Gastrocnemius medialis (tissue), 4 donors: ENCODE measurements around the gene HOXB6. TPM values are rescaled to one million over a fixed set of nuclear protein-coding genes. Genes with fewer than 3 reads are reported as not detected.

Experiments used
- ATAC-seq, 2 donors: fragments of 150-250 bp; one replicate each; pipeline ENCODE4 v1.9.1; 2016
- DNase-seq, 2 donors: peaks; one replicate each; pipeline ENCODE4 v3.0.0-alpha.2; 2019
- H3K27ac ChIP-seq, 4 donors: fragments of 200-600 bp; sonication (generic); 1 replicate in 1 of 4; 2 replicates in 3 of 4; pipeline ENCODE4 v1.5.1; 2016 to 2018; ENCODE audit warnings: mild to moderate bottlenecking in 2 of 4, moderate library complexity in 1 of 4
- H3K27me3 ChIP-seq, 3 donors: fragments of 200-600 bp; sonication (generic) in 2 of 3; 1 replicate in 1 of 3; 2 replicates in 2 of 3; pipeline versions ENCODE4 v1.5.1 to v1.6.0; 2016 to 2019; ENCODE audit warnings: mild to moderate bottlenecking in 1 of 3, moderate library complexity in 1 of 3
- H3K36me3 ChIP-seq, 2 donors: fragments of 200-600 bp; sonication (generic) in 1 of 2; one replicate each; pipeline ENCODE4 v1.5.1; 2017 to 2018
- H3K4me1 ChIP-seq, 2 donors: fragments of 200-600 bp; sonication (generic) in 1 of 2; one replicate each; pipeline ENCODE4 v1.5.1; 2016 to 2017; ENCODE audit warnings: mild to moderate bottlenecking in 2 of 2
- H3K4me3 ChIP-seq, 4 donors: fragments of 200-600 bp; sonication (generic) in 3 of 4; 1 replicate in 1 of 4; 2 replicates in 3 of 4; pipeline ENCODE4 v1.5.1; 2016 to 2019; ENCODE audit warnings: mild to moderate bottlenecking in 2 of 4
- H3K9me3 ChIP-seq, 3 donors: fragments of 200-600 bp; sonication (generic) in 2 of 3; 1 replicate in 1 of 3; 2 replicates in 2 of 3; pipeline ENCODE4 v1.5.1; 2016 to 2019
- CTCF ChIP-seq, 5 experiments: fragments of 450-650 bp in 3 of 5; fragments of 200-600 bp in 2 of 5; sonication (generic) in 2 of 5; IDR thresholded peaks in 4 of 5; conservative IDR thresholded peaks in 1 of 5; 1 replicate in 4 of 5; 2 replicates in 1 of 5; pipeline ENCODE4 v1.5.1; 2016 to 2019; ENCODE audit warnings: antibody characterized with exemption in 5 of 5, mild to moderate bottlenecking in 3 of 5, moderate library complexity in 3 of 5
- POLR2A ChIP-seq, 2 donors: fragments of 450-650 bp; IDR thresholded peaks; one replicate each; pipeline ENCODE4 v1.6.1; 2017; ENCODE audit warnings: antibody characterized with exemption in 2 of 2, mild to moderate bottlenecking in 2 of 2, moderate library complexity in 2 of 2
- in situ Hi-C, 4 donors: fragments of 200-750 bp; cut with MboI; loops; one replicate each; pipeline versions ENCODE4 v1.15.0 to v1.8.0; 2017; ENCODE audit warnings: low sequenced_read_pairs in 4 of 4
- intact Hi-C: fragments of 100-400 bp; cut with DNase I; formaldehyde crosslinking; loops from one replicate; pipeline ENCODE4 v1.15.1; 2023; ENCODE audit warnings: low total_unique reads
- total RNA-seq, 4 donors: library from RNA; depleted of rRNA; stranded (reverse); fragments of >200 nt; gene quantifications; one replicate each; pipeline versions ENCODE4 v1.1.0 to v1.2.3, GENCODE V29; 2016

HOXB6 gene
- total RNA-seq, 4 donors from 2014 or later = 0.55 to 3.0 (median 1.3) TPM

GRCh38 chr17:48564188-48565021 is 40.4 kb downstream of the HOXB6 start:
- H3K27me3 ChIP-seq = peaks cover 14 to 21% (median 15%) of the 10 kb centered on the region in 3 donors
- in situ Hi-C loops (no loop called here), intact Hi-C loops (no loop called here)
- DNase-seq (no peak), ATAC-seq (peak in 1 of 2 donors; percentile 39)
- H3K4me3 ChIP-seq = peak overlapping the region; percentile 53 to 62 (median 56)
- H3K27ac ChIP-seq = peak overlapping the region; percentile 4 to 67 (median 62)
- TF ChIP-seq CTCF (IDR thresholded peaks at IDR 0.05 in 4 of 5, conservative IDR thresholded peaks at IDR 0.05 in 1 of 5) (no peak), POLR2A (IDR thresholded peaks at IDR 0.05) (no peak)
- H3K36me3 ChIP-seq = no peaks in the 10 kb centered on the region
- H3K9me3 ChIP-seq = no peaks in the 10 kb centered on the region
- H3K4me1 ChIP-seq = no peaks in the 10 kb centered on the region

- TF ChIP-seq POLR2A (IDR thresholded peaks at IDR 0.05) (no peak), CTCF (IDR thresholded peaks at IDR 0.05 in 4 of 5, conservative IDR thresholded peaks at IDR 0.05 in 1 of 5) (no peak)
- intact Hi-C loops = no loop called here
- no peak for ATAC-seq
- H3K27ac ChIP-seq = peak overlapping the region in 1 of 4 donors; percentile 64
- in situ Hi-C loops = no loop called here
- H3K9me3 ChIP-seq = no peaks in the 10 kb centered on the region
- H3K36me3 ChIP-seq = no peaks in the 10 kb centered on the region
- H3K27me3 ChIP-seq = peaks cover 13 to 19% (median 13%) of the 10 kb centered on the region in 3 donors
- H3K4me3 ChIP-seq = peak overlapping the region in 3 of 4 donors; percentile 53 to 62 (median 58)
- H3K4me1 ChIP-seq = no peaks in the 10 kb centered on the region
- no peak for DNase-seq
Measured at GRCh38 chr17:48563867-48564187, 41.0 kb downstream of the HOXB6 start.

GRCh38 chr17:48563385-48563838 is 41.4 kb downstream of the HOXB6 start:
- ATAC-seq (no peak), DNase-seq (no peak)
- Histone ChIP-seq H3K4me1 (no peaks in the 10 kb centered on the region), H3K36me3 (no peaks in the 10 kb centered on the region), H3K27ac (no peak overlapping the region), H3K9me3 (no peaks in the 10 kb centered on the region), H3K27me3 (peaks cover 11 to 15% (median 11%) of the 10 kb centered on the region in 3 donors), H3K4me3 (peak overlapping the region in 2 of 4 donors; percentile 53 to 58)
- intact Hi-C loops (no loop called here), in situ Hi-C loops (no loop called here)
- TF ChIP-seq CTCF (IDR thresholded peaks at IDR 0.05 in 4 of 5, conservative IDR thresholded peaks at IDR 0.05 in 1 of 5) = no peak
- TF ChIP-seq POLR2A (IDR thresholded peaks at IDR 0.05) = no peak

- intact Hi-C loops = no loop called here
- no peak for DNase-seq
- in situ Hi-C loops = no loop called here
- no peaks in the 10 kb centered on the region for H3K9me3 ChIP-seq
- no peak overlapping the region for H3K27ac ChIP-seq
- ATAC-seq = no peak
- peaks cover 7 to 10% (median 9%) of the 10 kb centered on the region in 3 donors for H3K27me3 ChIP-seq
- H3K36me3 ChIP-seq = no peaks in the 10 kb centered on the region
- no peak overlapping the region for H3K4me3 ChIP-seq
- no peaks in the 10 kb centered on the region for H3K4me1 ChIP-seq
- TF ChIP-seq CTCF (IDR thresholded peaks at IDR 0.05 in 4 of 5, conservative IDR thresholded peaks at IDR 0.05 in 1 of 5) (no peak), POLR2A (IDR thresholded peaks at IDR 0.05) (no peak)
Measured at GRCh38 chr17:48562934-48563333, 41.9 kb downstream of the HOXB6 start.
